Mesothelial cell of epicardium (in vitro differentiated cells): Measurements from ENCODE around the gene TSHZ2. TPM values are rescaled to one million over a fixed set of nuclear protein-coding genes. Genes with fewer than 3 reads are reported as not detected.

Experiments
- DNase-seq, 2 experiments: peaks; one replicate each; pipeline ENCODE4 v3.0.0; 2021; ENCODE audit warnings: low spot score in 2 of 2; ENCODE audit not compliant: unreplicated experiment in 2 of 2
- H3K27ac Mint-ChIP-seq: 2 replicates; pipeline ENCODE4 v1.8.0; 2021; ENCODE audit warnings: mixed read lengths
- H3K27me3 Mint-ChIP-seq: 2 replicates; pipeline ENCODE4 v1.8.0; 2021; ENCODE audit warnings: low read depth, mixed read lengths
- H3K36me3 Mint-ChIP-seq: 2 replicates; pipeline ENCODE4 v1.8.0; 2021; ENCODE audit warnings: mixed read lengths
- H3K4me1 Mint-ChIP-seq: 2 replicates; pipeline ENCODE4 v1.8.0; 2021; ENCODE audit warnings: mixed read lengths
- H3K4me3 Mint-ChIP-seq: 2 replicates; pipeline ENCODE4 v1.8.0; 2021; ENCODE audit warnings: mild to moderate bottlenecking, moderate library complexity, mixed read lengths
- H3K9me3 Mint-ChIP-seq: 2 replicates; pipeline ENCODE4 v1.8.0; 2021; ENCODE audit warnings: mixed read lengths
- CTCF ChIP-seq: fragments of 200-600 bp; sonication (generic); IDR thresholded peaks from one replicate; pipeline ENCODE4 v1.5.0; 2021; ENCODE audit warnings: antibody characterized with exemption; ENCODE audit not compliant: unreplicated experiment
- total RNA-seq: library from RNA; stranded (reverse); gene quantifications from 3 replicates; pipeline ENCODE4 v1.2.1, GENCODE V29; 2021

The TSHZ2 gene
- total RNA-seq, 1 donor from 2014 or later = 28.8 TPM

- Mint-ChIP-seq H3K27ac (no peak overlapping the region), H3K36me3 (peaks cover 10% of the 10 kb centered on the region), H3K4me3 (no peak overlapping the region), H3K9me3 (peaks cover 42% of the 10 kb centered on the region), H3K27me3 (no peaks in the 10 kb centered on the region), H3K4me1 (peaks cover 26% of the 10 kb centered on the region)
- TF ChIP-seq CTCF = no peak
- DNase-seq = no peak
Observed at GRCh38 chr20:53349730-53350129, 377.6 kb downstream of the TSHZ2 start.

DNA sequence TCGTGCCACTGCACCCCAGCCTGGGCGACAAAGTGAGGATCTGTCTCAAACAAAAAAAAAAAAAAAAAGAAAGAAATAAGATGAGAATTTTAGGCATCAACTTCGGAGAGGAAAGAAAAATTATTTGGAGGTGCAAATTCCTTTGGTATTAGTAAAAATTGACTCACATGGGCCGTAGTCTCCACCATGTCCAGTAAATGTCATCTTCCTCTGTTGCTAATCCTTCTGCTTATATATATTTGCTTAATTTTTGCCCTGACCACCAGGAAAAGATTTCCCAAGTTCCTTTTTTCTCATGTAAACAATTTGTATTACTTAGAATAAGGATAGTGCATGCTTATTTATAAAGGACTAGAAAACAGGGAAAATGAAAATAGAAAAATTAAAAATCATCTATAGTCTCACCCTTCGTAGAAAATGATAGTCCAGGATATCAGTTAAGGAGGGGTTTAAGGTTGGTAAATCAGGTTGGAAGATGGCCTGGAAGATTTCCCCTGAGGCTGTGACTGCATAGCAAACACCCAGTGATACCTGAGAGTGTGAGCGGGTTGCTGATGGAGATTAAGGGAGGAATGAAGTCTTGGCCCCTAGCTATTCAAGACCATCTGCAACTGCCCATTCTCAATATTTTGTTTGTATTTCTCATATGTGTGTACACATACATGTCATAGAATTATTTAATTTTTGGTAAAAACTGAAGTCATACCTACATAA, 380.7 kb downstream of the TSHZ2 start:
- peaks cover 7% of the 10 kb centered on the region for H3K4me1 Mint-ChIP-seq
- H3K4me3 Mint-ChIP-seq = no peak overlapping the region
- TF ChIP-seq CTCF = no peak
- H3K9me3 Mint-ChIP-seq = peaks cover 56% of the 10 kb centered on the region
- no peak for DNase-seq
- peaks cover 28% of the 10 kb centered on the region for H3K36me3 Mint-ChIP-seq
- no peaks in the 10 kb centered on the region for H3K27me3 Mint-ChIP-seq
- no peak overlapping the region for H3K27ac Mint-ChIP-seq

DNA sequence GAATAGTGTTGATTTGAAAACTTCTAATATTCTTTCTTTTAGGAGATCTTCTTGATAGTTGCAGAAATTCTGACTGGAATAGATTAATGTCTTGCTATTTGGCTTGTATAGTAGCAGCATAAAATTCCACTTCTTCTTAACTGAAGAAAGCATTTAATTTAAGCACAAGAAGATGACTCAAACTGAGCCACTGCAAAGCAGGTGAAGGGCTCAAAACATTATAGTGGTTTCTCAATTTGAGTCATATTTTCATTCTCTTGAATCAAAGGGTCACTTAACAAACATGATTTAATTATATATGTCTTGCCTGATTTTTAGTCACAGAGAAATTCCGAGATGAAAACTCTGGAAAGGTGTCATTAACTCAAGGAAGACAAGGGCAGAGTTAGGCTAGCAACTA, 382.2 kb downstream of the TSHZ2 start:
- peaks cover 24% of the 10 kb centered on the region for H3K36me3 Mint-ChIP-seq
- DNase-seq = no peak
- no peak for TF ChIP-seq CTCF
- H3K9me3 Mint-ChIP-seq = peaks cover 45% of the 10 kb centered on the region
- H3K4me1 Mint-ChIP-seq = no peaks in the 10 kb centered on the region
- H3K27me3 Mint-ChIP-seq = no peaks in the 10 kb centered on the region
- no peak overlapping the region for H3K27ac Mint-ChIP-seq
- H3K4me3 Mint-ChIP-seq = no peak overlapping the region

GRCh38 chr20:53355790-53356189, 383.6 kb downstream of the TSHZ2 start:
- Mint-ChIP-seq H3K9me3 (peaks cover 35% of the 10 kb centered on the region), H3K36me3 (peaks cover 20% of the 10 kb centered on the region), H3K4me3 (no peak overlapping the region), H3K27ac (no peak overlapping the region), H3K27me3 (no peaks in the 10 kb centered on the region), H3K4me1 (no peaks in the 10 kb centered on the region)
- TF ChIP-seq CTCF = no peak
- DNase-seq = no peak

DNA sequence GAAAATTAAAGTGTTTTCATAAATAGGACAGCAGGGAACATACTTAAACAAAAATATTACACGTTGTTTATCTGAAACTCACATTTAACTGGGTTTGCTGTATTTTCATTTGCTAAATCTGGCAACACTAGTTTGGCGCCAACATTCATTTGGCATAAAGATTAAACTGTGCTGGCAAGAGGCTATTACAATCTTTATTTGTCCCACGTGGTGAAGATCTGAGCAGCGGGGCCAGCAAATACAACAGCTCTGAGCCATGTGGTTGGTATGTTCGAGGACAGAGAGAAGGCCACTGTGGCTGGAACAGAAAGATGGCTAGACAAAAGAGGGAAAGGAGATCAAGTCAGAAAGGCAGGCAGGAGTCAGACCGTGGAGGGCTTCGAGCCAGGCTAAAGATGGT, 387.3 kb downstream of the TSHZ2 start:
- H3K27ac Mint-ChIP-seq = no peak overlapping the region
- H3K36me3 Mint-ChIP-seq = peaks cover 17% of the 10 kb centered on the region
- no peak for DNase-seq
- peaks cover 24% of the 10 kb centered on the region for H3K9me3 Mint-ChIP-seq
- peaks cover 2% of the 10 kb centered on the region for H3K4me1 Mint-ChIP-seq
- no peaks in the 10 kb centered on the region for H3K27me3 Mint-ChIP-seq
- no peak overlapping the region for H3K4me3 Mint-ChIP-seq
- TF ChIP-seq CTCF = no peak

DNA sequence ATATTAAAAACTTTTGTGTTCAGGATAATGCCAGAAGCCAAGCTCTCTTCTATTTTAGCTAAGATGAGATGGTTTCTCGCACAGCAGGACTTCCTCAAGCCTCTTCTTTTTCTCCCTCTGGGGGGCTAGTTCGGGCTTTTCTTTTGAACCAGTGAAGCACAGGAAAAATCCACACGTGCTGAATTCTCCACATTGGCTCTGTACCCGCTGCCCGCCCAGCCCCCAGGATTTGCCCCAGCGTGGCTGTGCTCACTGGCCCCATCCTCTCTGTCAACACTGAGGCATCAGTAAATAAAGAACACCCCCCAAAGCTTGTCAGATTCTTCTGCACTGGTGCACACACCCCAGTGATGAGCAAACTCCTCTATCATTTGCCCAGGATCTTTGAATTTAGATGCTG, 388.7 kb downstream of the TSHZ2 start:
- Mint-ChIP-seq H3K27me3 (no peaks in the 10 kb centered on the region), H3K4me3 (no peak overlapping the region), H3K9me3 (peaks cover 11% of the 10 kb centered on the region), H3K27ac (no peak overlapping the region), H3K4me1 (peaks cover 4% of the 10 kb centered on the region), H3K36me3 (peaks cover 10% of the 10 kb centered on the region)
- DNase-seq = no peak
- TF ChIP-seq CTCF = no peak
